ENCODE measurements around the gene UIMC1.
"Not testable (repeated sequence)": the region's sequence is repeated elsewhere in the genome, so short reads cannot be mapped to it uniquely, and the experiment has no call there.

UIMC1 gene

GRCh38 chr5:177006265-177006972 lies at the start of gene UIMC1:
Gene UIMC1 (minus strand): TSS chr5:177006779. CDS start chr5:176982615, 24,164 bp downstream.
- peak; percentile 94 for DNase-seq

- DNase-seq: no peak
Observed at GRCh38 chr5:177049285-177049684, 42.7 kb upstream of the UIMC1 start.

GRCh38 chr5:177048531-177048930 lies 42.0 kb upstream of the UIMC1 start:
- DNase-seq: not testable (repeated sequence)

GRCh38 chr5:177045631-177046030 lies 39.1 kb upstream of the UIMC1 start:
- DNase-seq: no peak

GRCh38 chr5:177044641-177045040 lies 38.1 kb upstream of the UIMC1 start:
- DNase-seq: no peak

GRCh38 chr5:177043958-177044357 lies 37.4 kb upstream of the UIMC1 start:
- DNase-seq: no peak

- no peak for DNase-seq
Observed at GRCh38 chr5:177043114-177043513, 36.5 kb upstream of the UIMC1 start.

- no peak for DNase-seq
Observed at GRCh38 chr5:177041936-177042335, 35.4 kb upstream of the UIMC1 start.

GRCh38 chr5:177040814-177041420 lies 34.3 kb upstream of the UIMC1 start:
- peak; percentile 61 for DNase-seq

- no peak for DNase-seq
Observed at GRCh38 chr5:177036921-177037320, 30.3 kb upstream of the UIMC1 start.

- no peak for DNase-seq
Observed at GRCh38 chr5:177036443-177036842, 29.9 kb upstream of the UIMC1 start.

- DNase-seq: peak; percentile 35
Observed at GRCh38 chr5:177035976-177036375, 29.4 kb upstream of the UIMC1 start.

GRCh38 chr5:177029498-177029897 lies 22.9 kb upstream of the UIMC1 start:
- no peak for DNase-seq

- no peak for DNase-seq
Observed at GRCh38 chr5:177027665-177028064, 21.1 kb upstream of the UIMC1 start.

- peak; percentile 36 for DNase-seq
Observed at GRCh38 chr5:177025101-177025601, 18.6 kb upstream of the UIMC1 start.

GRCh38 chr5:177024559-177024958 lies 18.0 kb upstream of the UIMC1 start:
- no peak for DNase-seq

GRCh38 chr5:177023303-177023664 lies 16.7 kb upstream of the UIMC1 start:
- DNase-seq: peak; percentile 9

GRCh38 chr5:177022386-177023302 lies 16.1 kb upstream of the UIMC1 start, which contains the start of gene ZNF346:
Gene ZNF346 (plus strand): TSS chr5:177022696. CDS start chr5:177022739, 43 bp downstream.
- DNase-seq: peak; percentile 92

GRCh38 chr5:177020033-177020432 lies 13.5 kb upstream of the UIMC1 start:
- no peak for DNase-seq

- no peak for DNase-seq
Observed at GRCh38 chr5:177018341-177018740, 11.8 kb upstream of the UIMC1 start.

GRCh38 chr5:177015156-177015555 lies 8.6 kb upstream of the UIMC1 start:
- no peak for DNase-seq

- DNase-seq: no peak
Observed at GRCh38 chr5:177010153-177010552, 3.6 kb upstream of the UIMC1 start.

GRCh38 chr5:177008716-177009115 lies 2.1 kb upstream of the UIMC1 start:
- DNase-seq: no peak

Data from fibroblast of skin of right quadriceps (primary cell).